Activated naive CD4-positive, alpha-beta T cell treated with anti-CD3 and anti-CD28 coated beads, Interleukin-2, amount 50 U/mL, for 16 hours (primary cell): Measurements from ENCODE around the gene MAP4K1.
"Not testable (repeated sequence)": the region's sequence is repeated elsewhere in the genome, so short reads cannot be mapped to it uniquely, and the experiment has no call there.

Source experiments
- DNase-seq: peaks from one replicate; pipeline ENCODE4 v3.0.0-alpha.2; 2020

Gene MAP4K1

GRCh38 chr19:38650911-38651584 is 33.3 kb upstream of the MAP4K1 start:
- no peak for DNase-seq

- no peak for DNase-seq
Measured at GRCh38 chr19:38650172-38650775, 32.5 kb upstream of the MAP4K1 start.

DNA sequence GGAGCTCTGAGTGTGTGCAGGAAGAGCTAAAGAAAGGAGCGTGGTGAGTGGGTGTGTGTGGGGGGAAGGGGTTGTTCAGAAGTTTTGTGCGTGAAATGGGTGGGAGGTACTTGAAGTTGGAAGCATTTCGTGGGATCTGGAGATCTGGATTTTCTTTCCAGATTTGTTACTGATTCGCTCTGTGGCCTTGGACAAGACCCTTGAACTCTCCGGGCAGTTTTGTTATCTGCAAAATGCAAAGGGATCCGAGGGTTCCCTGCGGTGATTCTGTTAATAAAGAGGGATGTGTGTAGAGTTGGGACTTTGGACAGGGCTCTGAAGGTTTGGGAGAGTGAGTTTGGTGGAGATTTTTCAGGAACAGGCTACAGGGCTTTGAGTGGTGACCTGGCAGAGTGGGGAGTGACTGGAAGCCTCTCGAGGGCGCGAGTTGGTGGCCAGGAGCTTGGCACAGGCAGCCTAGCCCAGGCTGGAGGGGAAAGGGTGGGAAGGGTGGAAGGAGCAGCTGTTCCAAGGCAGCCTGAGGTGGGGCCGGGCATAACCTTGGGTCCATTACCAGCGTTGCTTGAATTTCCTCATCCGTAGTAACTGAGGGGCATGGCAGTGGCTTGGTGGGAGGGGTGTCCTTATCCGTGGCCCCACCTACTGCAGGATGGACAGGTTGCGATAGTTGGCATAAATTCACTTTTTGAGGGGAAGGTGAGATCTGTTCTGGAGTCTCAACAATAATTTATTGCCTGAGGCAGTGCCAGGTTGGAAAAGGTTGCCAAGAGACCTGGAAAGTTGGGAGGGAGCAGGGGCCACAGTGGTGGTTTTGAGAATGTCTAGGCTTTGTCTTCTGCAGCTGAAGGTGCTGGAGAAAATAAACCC is 31.8 kb upstream of the MAP4K1 start:
- no peak for DNase-seq

DNA sequence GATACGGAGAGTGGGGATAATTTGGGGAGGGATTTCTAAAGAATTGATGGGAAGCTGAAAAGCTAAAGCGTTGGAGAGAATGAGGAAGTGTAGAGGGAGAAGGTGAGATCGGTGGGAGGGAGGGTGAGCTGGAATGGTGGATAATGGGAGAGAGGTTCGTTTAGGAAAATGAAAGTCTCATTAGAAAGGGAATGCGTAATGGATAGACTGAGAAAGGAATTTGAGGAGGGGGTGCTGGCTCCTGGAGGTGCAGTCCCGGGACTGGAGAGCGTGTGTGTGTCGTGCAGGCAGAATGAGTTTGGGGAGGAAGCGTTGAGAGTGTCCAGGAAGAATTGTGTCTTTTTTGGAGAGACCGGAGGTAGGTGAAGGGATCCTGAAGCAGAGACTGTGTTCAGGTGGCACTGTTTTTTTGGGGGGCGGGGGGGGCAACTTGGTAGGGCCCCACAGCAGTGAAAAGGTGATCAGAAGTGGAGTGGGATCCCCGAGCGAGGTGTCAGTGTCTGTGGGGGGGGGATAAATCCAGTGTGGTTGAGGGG is 31.1 kb upstream of the MAP4K1 start:
- DNase-seq: no peak

DNA sequence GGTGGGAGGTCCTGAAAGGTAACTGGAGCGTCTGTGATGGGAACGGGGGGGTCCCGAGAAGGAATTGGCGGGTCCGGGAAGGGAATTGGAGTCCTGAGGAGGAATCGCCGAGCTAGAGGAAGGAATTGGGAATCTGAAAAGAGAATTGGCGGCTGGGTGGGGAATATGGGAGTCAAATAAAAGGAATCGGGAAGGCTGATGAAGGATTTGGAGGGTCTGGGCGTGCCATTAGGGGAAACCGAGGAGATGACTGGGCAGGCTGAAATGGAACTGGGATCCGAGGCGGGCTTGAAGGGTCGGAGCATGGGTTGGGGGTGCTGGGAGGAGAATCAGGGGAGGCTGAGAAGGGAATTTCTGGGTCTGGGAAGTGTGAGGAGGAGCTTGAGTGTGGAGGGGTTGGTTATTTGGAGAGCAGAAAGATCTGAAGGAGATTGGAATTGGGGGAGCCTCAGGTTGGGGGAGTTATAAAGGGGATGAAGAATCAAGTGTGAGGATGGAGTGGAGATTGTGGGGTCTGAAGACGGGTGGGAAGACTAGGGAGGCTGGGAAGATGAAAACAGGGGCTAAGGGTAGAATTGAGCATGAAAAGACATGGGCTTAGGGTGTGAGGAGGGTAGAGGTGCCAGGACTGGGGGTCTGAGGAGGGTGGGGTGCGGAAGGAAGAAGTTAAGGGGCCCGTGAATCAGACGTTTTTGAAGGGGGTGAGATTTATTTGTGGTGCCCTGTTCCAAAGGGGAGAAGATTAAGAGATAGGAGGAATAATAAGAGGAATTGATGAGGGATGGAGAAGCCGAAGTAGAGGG is 30.4 kb upstream of the MAP4K1 start:
- DNase-seq: no peak

DNA sequence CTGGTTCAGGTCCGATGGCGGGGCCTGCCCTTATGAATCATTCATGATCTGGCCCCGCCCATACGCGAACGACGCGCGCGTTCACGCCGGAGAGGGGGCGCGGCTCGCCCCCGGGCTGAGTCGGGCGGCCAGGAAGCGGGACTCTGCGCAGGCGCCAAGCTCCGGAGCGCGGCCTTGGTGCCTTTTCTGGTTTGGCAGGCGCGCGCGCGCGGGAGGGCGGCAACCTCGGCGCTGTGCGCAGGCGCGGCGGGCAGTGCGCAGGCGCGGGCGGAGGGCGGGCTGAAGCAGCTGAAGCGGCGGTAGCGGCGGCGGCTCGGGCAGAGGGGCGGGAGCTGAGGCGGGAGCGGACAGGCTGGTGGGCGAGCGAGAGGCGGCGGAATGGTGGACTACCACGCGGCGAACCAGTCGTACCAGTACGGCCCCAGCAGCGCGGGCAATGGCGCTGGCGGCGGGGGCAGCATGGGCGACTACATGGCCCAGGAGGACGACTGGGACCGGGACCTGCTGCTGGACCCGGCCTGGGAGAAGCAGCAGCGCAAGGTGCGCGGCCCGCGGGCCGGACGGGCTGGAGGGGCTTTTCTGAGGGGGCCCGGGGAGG is 29.7 kb upstream of the MAP4K1 start, which contains the start of gene ACTN4:
ACTN4 (plus strand) TSS at position 282 of the 598 bp plus-strand sequence; CDS start at position 379, 97 bp downstream.
- peak; percentile 100 for DNase-seq

DNA sequence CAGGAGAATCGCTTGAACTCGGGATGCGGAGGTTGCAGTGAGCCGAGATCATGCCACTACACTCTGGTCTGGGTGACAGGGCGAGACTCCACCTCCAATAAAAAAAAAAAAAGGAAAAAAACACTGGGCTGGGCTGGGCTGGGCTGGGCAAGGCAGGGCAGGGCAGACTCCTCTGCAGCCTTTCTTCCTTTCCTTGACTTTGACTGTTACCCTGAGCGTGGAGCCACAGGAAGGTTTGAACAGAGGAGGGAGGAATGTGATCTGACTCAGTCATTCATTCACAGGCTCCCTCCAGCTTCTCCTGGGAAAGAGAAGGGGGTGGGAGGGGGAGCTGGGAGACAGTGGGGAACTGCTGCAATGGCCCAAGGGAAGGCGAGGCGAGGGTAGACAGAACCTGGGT is 27.0 kb upstream of the MAP4K1 start:
- DNase-seq: no peak

GRCh38 chr19:38642176-38642575 is 24.4 kb upstream of the MAP4K1 start:
- DNase-seq: no peak

DNA sequence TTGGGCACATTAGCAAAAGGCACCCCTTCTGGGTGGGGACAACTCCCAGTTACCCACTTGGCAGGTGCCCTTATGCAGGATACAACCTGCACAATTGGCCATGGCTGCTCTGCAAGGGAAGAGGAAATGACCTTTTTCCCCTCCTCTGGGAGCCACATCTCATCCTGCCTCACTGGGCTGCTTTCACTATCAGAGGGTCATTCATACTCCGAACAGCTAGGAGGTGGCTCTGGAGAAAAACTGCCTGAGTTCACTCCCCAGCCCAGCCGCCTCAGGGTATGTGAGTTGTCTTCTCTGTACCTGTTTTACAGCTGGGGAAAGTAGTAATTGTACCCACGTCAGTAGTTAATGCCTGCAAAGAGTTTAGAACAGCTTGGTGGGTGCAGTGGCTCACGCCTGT is 22.6 kb upstream of the MAP4K1 start:
- no peak for DNase-seq

DNA sequence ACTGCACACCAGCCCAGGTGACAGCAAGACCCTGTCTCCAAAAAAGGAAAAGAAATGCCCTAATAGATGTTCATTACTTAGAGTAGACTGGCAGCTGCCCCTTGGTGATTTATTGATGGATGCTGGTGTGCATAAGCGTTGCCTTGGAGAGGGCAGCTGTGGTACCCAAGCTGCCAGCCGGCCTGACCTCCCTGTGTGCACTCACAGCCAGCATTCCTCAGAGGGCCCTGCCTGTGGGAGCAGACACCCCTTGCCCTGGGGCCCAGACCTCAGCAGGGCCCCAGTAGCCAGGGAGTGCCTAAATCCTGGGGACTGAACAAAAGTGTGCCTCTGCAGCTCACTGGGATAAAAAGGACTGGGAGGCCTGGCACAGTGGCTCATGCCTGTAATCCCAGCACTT is 21.9 kb upstream of the MAP4K1 start:
- DNase-seq: no peak

DNA sequence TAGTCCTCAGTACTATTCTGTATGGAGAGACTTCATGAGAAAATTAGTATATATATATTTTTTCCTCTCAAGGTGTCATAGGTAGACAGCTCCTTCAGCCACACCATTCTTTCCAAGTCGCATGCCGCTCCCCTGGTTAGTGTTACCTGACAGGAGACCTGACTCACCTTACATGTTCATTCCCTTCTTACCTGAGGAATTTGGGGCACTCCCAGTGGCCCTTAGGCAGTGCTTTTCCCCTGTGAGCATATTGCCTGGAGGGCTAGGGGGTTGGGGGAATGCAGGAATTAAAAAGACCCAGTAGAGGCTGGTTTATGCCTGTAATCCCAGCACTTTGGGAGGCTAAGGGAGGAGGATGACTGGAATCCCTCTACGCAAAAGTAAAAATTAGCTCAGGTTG is 20.7 kb upstream of the MAP4K1 start:
- no peak for DNase-seq

DNA sequence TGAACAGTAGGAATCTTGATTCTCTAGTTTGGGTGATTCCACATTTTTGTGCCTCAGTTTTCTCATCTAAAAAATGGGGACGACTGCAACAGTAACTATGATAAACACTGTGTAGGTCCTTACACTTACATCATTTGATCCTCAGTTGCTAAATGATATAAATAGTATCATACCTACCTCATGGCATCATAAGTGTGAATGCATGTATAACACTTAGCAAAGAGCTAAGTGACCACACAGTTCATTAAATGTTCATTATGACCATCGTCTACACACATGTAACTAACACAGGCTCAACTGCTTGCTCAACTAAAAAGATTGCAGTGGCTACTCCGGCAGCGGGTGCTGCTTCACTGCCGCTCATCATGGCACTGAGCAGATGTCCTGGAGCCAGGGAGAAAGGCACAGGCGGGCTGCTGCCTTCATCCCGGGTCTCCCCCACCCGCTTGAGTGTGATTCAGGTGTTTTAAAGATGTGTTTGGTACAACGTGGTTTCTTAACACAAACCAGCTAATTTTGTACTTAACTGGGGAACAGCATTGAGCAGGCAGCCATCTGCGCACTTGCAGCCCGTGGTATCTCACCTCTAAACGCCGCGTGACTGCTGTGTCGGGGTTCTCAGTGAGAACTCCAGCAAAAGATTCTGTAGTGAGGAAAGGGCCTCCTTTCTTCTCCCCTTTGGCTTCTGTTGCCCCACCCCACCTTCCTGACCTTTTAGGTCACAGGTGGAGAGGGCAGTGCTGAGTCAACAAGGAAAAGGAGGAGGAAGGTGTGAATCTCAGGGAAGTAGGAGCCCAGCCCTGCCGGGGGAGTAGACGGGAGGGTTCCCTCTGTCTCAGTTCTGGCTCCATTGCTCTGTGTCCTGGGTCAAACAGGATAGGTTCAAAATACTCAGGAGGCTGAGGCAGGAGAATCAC is 18.0 kb upstream of the MAP4K1 start:
- no peak for DNase-seq

GRCh38 chr19:38634757-38635482 is 17.2 kb upstream of the MAP4K1 start:
- peak; percentile 68 for DNase-seq

- no peak for DNase-seq
Measured at GRCh38 chr19:38632476-38633213, 14.9 kb upstream of the MAP4K1 start.

- DNase-seq: not testable (repeated sequence)
Measured at GRCh38 chr19:38631811-38632475, 14.2 kb upstream of the MAP4K1 start.

DNA sequence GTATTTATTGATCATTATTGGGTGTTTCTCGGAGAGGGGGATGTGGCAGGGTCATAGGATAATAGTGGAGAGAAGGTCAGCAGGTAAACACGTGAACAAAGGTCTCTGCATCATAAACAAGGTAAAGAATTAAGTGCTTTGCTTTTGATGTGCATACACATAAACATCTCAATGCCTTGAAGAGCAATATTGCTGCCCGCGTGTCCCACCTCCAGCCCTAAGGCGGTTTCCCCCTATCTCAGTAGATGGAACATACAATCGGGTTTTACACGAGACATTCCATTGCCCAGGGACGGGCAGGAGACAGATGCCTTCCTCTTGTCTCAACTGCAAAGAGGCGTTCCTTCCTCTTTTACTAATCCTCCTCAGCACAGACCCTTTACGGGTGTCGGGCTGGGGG is 13.5 kb upstream of the MAP4K1 start:
- not testable (repeated sequence) for DNase-seq

DNA sequence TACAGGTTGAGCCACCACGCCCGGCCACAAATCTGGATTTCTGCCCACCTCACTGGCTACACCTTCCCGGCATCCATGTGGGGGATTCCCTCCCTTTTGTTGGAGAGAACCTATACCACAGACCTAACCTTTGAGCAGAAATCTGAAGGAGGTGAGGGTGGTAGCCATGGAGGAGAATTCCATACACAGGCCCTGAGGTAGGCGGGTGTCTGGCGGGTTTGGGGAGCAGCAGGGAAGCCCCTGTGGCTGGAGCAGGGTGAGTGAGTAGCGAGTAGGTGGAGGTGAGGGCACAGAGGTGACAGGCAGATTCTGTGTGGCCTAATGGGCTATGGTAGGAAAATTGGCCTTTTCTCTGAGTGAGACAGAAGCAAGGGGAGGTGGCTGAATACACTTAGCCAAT is 11.8 kb upstream of the MAP4K1 start:
- DNase-seq: no peak

DNA sequence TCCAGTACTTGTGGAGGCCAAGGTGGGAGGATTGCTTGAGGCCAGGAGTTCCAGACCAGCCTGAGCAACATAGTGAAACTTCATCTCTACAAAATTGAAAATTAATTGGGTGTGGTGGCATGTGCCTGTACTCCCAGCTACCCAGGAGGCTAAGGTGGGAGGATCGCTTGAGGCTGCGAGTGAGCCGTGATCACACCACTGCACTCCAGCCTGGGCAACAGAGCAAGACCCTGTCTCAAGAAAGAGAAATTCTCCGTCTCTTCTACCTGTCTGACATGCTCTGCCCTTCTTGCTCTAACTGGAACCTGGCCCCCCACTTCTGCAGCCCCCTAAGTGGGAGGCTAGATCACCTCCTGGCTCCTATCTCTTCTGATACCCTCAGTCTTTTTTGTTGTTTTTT is 8.6 kb upstream of the MAP4K1 start:
- DNase-seq: no peak

- DNase-seq: no peak
Measured at GRCh38 chr19:38624822-38625221, 7.1 kb upstream of the MAP4K1 start.
